Astrocyte (in vitro differentiated cells and primary cell): ENCODE measurements around the gene ADCK1.

Experiments used
- CTCF ChIP-seq: IDR thresholded peaks from 2 replicates; pipeline ENCODE4 v1.5.1; 2011; ENCODE audit warnings: low read depth, mild to moderate bottlenecking, inconsistent platforms, low read length, moderate library complexity; ENCODE audit not compliant: insufficient read depth
- EZH2 ChIP-seq: IDR thresholded peaks from 2 replicates; pipeline ENCODE4 v1.6.1; 2012; ENCODE audit warnings: mild to moderate bottlenecking, low read length, inconsistent platforms; ENCODE audit not compliant: insufficient read depth

- TF ChIP-seq CTCF (no peak), EZH2 (no peak)
These were observed 85.5 kb downstream of the ADCK1 start for GRCh38 chr14:77885367-77885766.
